GM19035 (cell line): Measurements from ENCODE around the gene CEACAM6.

Experiments used
- ATAC-seq: cut with Tn5 transposase; IDR thresholded peaks from one replicate; pipeline ENCODE4 v1.9.1; 2021; ENCODE audit not compliant: unreplicated experiment

The CEACAM6 gene

GRCh38 chr19:41795031-41795461, 39.7 kb downstream of the CEACAM6 start:
- no peak for ATAC-seq

- ATAC-seq: no peak
These were observed 41.0 kb downstream of the CEACAM6 start, which contains the start of gene CEACAM3 for GRCh38 chr19:41796362-41796761. Gene CEACAM3 (plus strand): TSS chr19:41796587. CDS start chr19:41796678, 91 bp downstream.

- ATAC-seq: no peak
These were observed 41.6 kb downstream of the CEACAM6 start for GRCh38 chr19:41796901-41797300.

GRCh38 chr19:41799444-41800000, 44.2 kb downstream of the CEACAM6 start:
- no peak for ATAC-seq

- no peak for ATAC-seq
These were observed 45.7 kb downstream of the CEACAM6 start for GRCh38 chr19:41801031-41801430.

GRCh38 chr19:41801792-41802211, 46.5 kb downstream of the CEACAM6 start:
- ATAC-seq: no peak

- ATAC-seq: no peak
These were observed 47.4 kb downstream of the CEACAM6 start for GRCh38 chr19:41802770-41803169.

- ATAC-seq: no peak
These were observed 49.0 kb downstream of the CEACAM6 start for GRCh38 chr19:41804336-41804735.

GRCh38 chr19:41807176-41807575, 51.8 kb downstream of the CEACAM6 start:
- no peak for ATAC-seq

- ATAC-seq: no peak
These were observed 53.6 kb downstream of the CEACAM6 start for GRCh38 chr19:41808663-41809566.

- ATAC-seq: no peak
These were observed 55.0 kb downstream of the CEACAM6 start for GRCh38 chr19:41810301-41810700.

GRCh38 chr19:41811036-41811435, 55.7 kb downstream of the CEACAM6 start:
- ATAC-seq: no peak

GRCh38 chr19:41811981-41812380, 56.7 kb downstream of the CEACAM6 start:
- no peak for ATAC-seq

GRCh38 chr19:41813911-41814310, 58.6 kb downstream of the CEACAM6 start:
- no peak for ATAC-seq

GRCh38 chr19:41815301-41815700, 60.0 kb downstream of the CEACAM6 start:
- no peak for ATAC-seq

GRCh38 chr19:41816761-41817160, 61.4 kb downstream of the CEACAM6 start:
- ATAC-seq: no peak

- no peak for ATAC-seq
These were observed 65.8 kb downstream of the CEACAM6 start for GRCh38 chr19:41821003-41821735.
